22Rv1 (cell line): ENCODE data around the gene SORCS2.

Experiments
- ZFX ChIP-seq: fragments of 450-650 bp; IDR thresholded peaks from 2 replicates; pipeline ENCODE4 v1.6.1; 2017; ENCODE audit warnings: antibody characterized with exemption, borderline replicate concordance
- TF ChIP-seq, protein P1 (sequence below): fragments of 450-650 bp; IDR thresholded peaks from 2 replicates; pipeline ENCODE4 v1.5.1; 2017; ENCODE audit warnings: mild to moderate bottlenecking

DNA sequence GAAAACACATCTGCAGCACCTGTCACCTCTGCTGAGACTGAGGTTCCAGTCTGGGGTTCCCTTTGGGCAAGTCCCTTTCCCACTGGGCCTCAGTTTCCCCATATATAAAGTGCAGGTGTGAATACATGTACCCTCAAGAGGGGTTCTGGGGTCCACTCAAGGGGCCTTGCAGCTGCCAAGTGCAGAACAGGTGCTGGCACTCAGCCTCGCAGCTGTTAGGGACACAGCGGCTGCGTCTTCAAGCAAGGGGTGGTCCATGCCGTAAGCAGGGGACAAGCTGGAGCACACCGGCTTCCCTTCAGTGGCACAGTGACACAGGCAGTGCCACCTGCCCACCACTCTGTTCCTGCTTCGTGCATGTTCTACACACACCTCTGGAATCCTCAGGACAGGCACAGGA, 329.3 kb downstream of the SORCS2 start:
- TF ChIP-seq, protein P1, sequence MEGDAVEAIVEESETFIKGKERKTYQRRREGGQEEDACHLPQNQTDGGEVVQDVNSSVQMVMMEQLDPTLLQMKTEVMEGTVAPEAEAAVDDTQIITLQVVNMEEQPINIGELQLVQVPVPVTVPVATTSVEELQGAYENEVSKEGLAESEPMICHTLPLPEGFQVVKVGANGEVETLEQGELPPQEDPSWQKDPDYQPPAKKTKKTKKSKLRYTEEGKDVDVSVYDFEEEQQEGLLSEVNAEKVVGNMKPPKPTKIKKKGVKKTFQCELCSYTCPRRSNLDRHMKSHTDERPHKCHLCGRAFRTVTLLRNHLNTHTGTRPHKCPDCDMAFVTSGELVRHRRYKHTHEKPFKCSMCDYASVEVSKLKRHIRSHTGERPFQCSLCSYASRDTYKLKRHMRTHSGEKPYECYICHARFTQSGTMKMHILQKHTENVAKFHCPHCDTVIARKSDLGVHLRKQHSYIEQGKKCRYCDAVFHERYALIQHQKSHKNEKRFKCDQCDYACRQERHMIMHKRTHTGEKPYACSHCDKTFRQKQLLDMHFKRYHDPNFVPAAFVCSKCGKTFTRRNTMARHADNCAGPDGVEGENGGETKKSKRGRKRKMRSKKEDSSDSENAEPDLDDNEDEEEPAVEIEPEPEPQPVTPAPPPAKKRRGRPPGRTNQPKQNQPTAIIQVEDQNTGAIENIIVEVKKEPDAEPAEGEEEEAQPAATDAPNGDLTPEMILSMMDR = no peak
- no peak for TF ChIP-seq ZFX
